HG02642 (cell line): ENCODE data around the gene CHN2.

Experiments used
- ATAC-seq: cut with Tn5 transposase; IDR thresholded peaks from one replicate; pipeline ENCODE4 v1.9.1; 2021; ENCODE audit warnings: mild to moderate bottlenecking; ENCODE audit not compliant: unreplicated experiment, poor library complexity

The CHN2 gene

DNA sequence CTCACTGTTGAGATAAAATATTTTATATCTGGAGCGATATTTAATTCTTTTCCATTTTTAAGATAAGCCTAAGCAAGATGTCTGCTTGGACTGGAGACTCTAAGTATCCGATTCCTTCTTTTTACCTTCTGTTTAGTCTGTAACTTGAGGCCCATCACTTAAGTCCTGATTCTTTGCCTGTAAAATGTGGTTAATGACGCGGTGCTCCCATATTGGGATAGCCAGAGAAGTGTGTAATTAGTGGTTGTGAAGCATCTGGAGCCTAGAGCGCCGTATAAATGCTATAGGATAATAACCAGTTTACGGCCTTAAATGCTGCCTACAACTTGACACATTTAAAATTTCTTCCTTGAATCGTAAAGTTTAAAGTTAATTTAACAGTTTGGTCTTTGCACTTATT is 132.9 kb downstream of the CHN2 start:
- ATAC-seq = no peak

DNA sequence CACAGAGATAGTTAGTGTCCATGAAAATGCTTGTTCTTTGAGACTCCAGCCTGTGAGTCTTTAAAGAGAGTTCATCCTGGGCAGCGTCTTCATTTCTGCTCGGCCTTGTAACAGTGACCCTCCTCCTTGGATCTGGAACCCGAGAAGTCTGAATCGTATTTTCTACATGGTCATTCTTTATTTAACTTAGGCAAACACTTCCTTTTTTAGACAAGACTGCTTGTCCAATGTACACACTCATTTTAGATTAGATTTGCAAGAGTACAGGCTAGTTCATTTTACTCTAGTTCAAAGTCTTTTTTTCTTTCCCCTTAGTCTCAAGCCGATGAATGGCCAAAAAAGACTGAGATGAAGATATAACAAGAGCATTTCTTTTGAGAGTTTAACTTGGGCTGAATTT is 133.5 kb downstream of the CHN2 start:
- ATAC-seq = no peak

- no peak for ATAC-seq
Observed at GRCh38 chr7:29328811-29329210, 134.2 kb downstream of the CHN2 start.

GRCh38 chr7:29329686-29330085 is 135.1 kb downstream of the CHN2 start:
- ATAC-seq = no peak

DNA sequence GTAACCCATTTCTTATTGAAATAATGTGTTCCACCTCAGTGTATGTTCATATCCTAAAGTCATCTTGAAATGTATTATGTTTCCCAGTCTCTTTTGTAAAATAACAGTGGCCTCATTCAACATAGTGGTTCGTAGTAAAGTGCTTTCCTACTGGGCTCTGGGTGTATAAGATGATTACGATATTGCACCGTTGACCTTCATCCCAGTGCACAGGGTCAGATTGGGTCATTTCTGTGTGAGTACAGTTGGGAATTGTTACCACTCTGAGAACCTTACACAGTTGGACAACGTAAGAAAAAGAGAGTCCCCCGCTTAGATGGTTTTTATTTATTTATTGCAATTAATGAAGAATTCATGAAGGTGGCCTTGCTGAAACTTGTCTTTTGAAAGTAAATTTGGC is 135.6 kb downstream of the CHN2 start:
- no peak for ATAC-seq

DNA sequence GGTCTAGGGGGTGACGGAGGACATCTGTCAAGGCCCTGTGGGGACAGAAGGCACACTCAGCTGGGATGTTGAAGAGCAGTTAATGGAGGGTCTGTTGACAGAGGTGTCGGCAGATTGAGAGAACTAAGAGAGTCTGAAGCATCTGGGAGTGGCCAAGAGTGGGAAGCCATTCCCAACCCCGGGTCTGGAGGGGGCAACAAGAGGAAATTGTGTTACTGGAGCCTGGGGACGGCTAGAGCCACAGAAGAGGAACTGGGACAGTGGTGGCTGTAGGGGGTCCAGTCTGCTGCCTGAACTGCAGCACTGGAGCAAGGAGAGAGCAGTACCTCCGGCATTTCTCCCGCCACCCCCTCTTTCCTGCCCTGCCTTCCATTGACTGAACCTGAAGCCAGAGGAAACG is 136.6 kb downstream of the CHN2 start:
- no peak for ATAC-seq

- ATAC-seq = no peak
Observed at GRCh38 chr7:29332042-29332811, 137.7 kb downstream of the CHN2 start.

GRCh38 chr7:29332875-29333855 is 138.6 kb downstream of the CHN2 start:
- no peak for ATAC-seq

DNA sequence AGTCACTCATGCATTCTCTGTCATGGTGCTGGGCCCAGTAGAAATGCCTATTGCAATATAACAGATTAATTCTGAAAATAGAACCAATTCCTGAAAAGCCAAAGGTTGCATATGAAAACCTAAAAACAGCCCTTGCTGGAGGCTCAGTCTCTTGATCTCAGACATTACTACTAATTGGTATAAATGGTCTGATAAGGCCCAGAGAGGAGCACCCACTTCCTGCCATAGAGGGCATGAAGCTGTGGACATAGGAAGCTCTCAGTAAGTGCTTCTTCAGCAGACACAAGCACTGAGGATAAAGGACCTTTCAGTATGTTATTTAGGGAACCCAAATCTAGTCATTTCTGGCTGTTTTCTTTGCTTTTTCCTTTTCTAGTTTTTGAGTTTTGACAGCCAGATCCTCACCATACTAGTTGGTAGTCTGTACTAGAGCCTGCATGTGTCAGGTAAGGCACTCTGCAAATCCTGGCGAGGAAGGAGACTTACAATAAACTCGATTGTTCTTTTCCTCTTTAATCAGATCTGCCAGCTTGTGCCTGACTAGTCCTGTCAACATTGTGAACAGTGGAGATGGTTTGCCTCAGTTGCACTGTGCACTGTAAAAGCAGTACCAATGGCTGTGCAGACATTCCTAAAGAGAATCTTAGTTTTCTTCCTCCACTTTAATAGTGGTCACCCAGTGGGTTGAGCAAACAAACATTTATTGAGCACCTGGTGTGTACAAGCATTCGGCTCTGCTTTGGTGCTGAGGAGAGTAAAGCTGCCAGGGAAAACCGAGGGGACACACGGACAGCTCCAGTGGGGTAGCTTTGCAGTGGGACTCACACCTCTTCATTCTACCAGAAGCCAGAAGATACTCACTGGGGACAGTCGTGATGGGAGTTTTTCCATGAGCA is 140.9 kb downstream of the CHN2 start:
- ATAC-seq = no peak

GRCh38 chr7:29337546-29338116 is 143.1 kb downstream of the CHN2 start:
- no peak for ATAC-seq

GRCh38 chr7:29340696-29341095 is 146.1 kb downstream of the CHN2 start:
- ATAC-seq = no peak

DNA sequence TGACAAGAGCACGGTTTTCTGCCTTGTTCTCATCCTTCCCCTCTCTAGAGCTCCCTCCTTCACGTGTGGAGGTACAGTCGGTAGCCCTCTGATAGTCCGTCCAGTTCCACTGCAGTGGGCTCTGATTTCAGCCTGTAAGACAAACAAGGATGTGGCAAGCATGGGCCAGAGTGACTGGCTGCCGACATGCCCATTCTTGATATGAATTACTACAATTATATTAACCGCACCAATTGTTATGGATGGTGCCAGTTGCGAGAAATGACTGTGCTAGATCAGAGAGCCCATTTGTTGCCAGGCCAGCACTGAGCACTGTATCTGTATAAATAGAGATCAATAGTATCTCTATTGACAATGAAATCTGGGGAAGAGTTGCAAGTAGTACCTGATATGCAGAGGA is 146.6 kb downstream of the CHN2 start:
- ATAC-seq = no peak

GRCh38 chr7:29342761-29343160 is 148.2 kb downstream of the CHN2 start:
- ATAC-seq = no peak

DNA sequence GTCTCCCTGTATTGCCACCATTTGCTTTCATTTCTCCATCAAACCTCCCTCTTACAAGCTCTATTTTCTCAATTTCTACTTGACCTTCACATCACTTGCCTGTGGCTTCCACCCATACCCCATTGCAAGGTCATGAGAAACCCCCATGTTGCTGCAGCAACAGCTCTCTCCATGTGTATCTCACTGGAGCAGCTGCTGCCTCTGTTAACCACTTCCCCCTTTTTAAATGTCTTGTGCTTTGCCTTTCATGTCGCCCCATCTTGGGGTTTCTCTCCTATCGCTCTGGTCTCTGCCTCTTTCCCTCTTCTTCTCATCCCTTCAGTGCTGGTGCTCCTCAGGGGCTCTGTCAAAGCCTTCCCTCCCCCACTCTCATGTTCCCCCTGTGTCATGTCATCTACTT is 148.8 kb downstream of the CHN2 start:
- no peak for ATAC-seq

GRCh38 chr7:29344334-29344978 is 149.9 kb downstream of the CHN2 start:
- ATAC-seq = no peak

GRCh38 chr7:29345590-29345989 is 151.0 kb downstream of the CHN2 start:
- ATAC-seq = no peak

DNA sequence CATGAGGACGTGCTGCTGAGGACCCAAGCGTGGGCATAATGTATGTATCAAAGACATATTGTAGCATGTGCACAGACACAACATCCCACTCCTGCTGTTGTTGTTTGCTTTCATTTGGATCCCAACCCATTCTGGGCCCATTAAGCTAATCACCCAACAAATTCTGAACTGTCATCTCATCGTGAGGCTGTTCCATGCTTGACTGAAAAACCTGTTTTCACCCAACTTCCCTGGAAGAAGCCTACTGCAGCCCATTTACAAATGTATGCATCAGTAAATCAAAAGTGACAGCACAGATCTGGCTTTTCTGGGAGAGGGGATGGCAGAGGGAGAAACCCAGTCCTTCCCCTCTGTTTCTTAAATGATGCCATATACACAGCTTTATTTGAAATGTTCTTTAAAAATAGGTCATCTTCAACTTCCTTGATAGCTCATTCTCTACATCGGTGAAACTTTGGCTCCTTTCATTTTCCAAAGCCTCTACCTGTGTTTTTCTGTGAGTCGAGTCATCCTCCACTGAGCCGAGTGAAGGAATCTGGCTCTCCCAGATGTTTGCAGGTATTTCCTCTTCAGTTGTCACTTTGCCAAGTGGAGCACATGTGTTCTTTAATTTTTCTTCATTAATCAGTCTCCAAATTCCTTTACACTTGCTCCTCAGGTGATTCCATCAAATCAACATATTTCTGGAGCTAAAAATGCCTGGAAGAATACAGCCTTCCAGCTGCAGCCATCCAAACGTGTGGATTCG is 151.8 kb downstream of the CHN2 start:
- no peak for ATAC-seq

- no peak for ATAC-seq
Observed at GRCh38 chr7:29349362-29349761, 154.8 kb downstream of the CHN2 start.

DNA sequence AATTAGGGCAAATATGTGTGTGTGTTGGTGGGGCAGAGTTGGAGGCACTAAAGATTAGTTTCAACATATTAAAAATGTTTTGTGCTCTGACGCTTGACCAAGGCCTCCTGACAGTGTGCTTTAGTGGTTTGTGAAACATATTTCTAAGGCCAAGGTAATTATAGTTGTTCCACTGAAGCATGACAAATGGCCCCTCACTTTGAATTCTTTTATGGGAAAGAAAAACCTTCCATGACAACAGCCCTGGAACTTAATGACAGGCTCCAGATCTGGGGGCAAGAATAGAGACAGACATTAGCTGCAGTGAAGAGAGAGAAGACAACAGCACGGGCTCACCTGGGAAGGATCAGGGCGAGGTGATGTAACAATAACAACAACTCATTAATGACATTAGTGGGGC is 155.8 kb downstream of the CHN2 start:
- no peak for ATAC-seq
